ENCODE data around the gene IRX5. TPM values are rescaled to one million over a fixed set of nuclear protein-coding genes. Genes with fewer than 3 reads are reported as not detected.

Gene IRX5
- total RNA-seq: under 1 TPM in 2 of 4 donors, not detected in 2; 0.40 to 0.47 TPM

- Histone ChIP-seq H3K27me3 (peaks cover 100% of the 10 kb centered on the region), H3K27ac (peak within 1 kb of the TSS in 3 of 4 donors; percentile 55 to 67 (median 56)), H3K36me3 (no peaks in the 10 kb centered on the region), H3K9me3 (peaks cover 0 to 5% (median 0%) of the 10 kb centered on the region in 3 donors), H3K4me3 (peak within 1 kb of the TSS; percentile 42 to 60), H3K4me1 (peaks cover 0 to 61% (median 19%) of the 10 kb centered on the region in 3 donors)
- TF ChIP-seq POLR2AphosphoS5 (IDR thresholded peaks at IDR 0.05): no peak
- no peak for TF ChIP-seq EP300 (IDR thresholded peaks at IDR 0.05)
- TF ChIP-seq, protein P1, sequence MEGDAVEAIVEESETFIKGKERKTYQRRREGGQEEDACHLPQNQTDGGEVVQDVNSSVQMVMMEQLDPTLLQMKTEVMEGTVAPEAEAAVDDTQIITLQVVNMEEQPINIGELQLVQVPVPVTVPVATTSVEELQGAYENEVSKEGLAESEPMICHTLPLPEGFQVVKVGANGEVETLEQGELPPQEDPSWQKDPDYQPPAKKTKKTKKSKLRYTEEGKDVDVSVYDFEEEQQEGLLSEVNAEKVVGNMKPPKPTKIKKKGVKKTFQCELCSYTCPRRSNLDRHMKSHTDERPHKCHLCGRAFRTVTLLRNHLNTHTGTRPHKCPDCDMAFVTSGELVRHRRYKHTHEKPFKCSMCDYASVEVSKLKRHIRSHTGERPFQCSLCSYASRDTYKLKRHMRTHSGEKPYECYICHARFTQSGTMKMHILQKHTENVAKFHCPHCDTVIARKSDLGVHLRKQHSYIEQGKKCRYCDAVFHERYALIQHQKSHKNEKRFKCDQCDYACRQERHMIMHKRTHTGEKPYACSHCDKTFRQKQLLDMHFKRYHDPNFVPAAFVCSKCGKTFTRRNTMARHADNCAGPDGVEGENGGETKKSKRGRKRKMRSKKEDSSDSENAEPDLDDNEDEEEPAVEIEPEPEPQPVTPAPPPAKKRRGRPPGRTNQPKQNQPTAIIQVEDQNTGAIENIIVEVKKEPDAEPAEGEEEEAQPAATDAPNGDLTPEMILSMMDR (IDR thresholded peaks at IDR 0.05): peak in 1 of 4 experiments; percentile 31
- no peak for TF ChIP-seq POLR2A (IDR thresholded peaks at IDR 0.05)
- 0 to 1% methylated on average over 20 to 30 of the region's 71 CpGs for WGBS, 2 donors (ENCODE audit: low coverage in 1 of 2)
- ATAC-seq: peak; percentile 51
Observed at GRCh38 chr16:54930005-54930868, at the start of gene IRX5. TSS of gene IRX5 (plus strand) at chr16:54930865. CDS start at chr16:54931199, 334 bp downstream.

DNA sequence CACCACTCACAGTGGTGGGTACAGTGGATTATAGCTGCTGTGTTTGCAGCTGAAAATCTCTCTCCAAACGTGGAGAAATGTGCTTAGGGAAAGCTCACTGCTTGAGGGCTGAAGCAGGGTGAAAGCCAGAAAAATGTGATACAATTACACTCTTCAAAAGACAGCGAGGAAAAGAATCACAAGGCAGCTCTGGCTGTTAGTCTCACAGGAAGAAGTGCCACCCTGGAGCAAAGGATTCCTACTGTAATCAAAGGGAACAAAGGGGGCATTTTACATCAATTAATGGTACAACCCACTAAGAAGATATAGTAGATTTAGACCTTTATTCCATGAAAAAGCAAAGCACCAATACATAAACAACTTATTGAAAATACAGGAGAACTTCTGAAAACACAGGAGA lies 48.1 kb upstream of the IRX5 start:
- H3K36me3 ChIP-seq: no peaks in the 10 kb centered on the region
- no peak overlapping the region for H3K4me3 ChIP-seq
- TF ChIP-seq POLR2A (IDR thresholded peaks at IDR 0.05) (no peak), POLR2AphosphoS5 (IDR thresholded peaks at IDR 0.05) (no peak), EP300 (IDR thresholded peaks at IDR 0.05) (no peak)
- TF ChIP-seq, protein P1 (IDR thresholded peaks at IDR 0.05): no peak
- H3K4me1 ChIP-seq: no peaks in the 10 kb centered on the region
- H3K27me3 ChIP-seq: peaks cover 6% of the 10 kb centered on the region
- ATAC-seq: no peak
- peaks cover 0 to 45% (median 0%) of the 10 kb centered on the region in 3 donors for H3K9me3 ChIP-seq
- H3K27ac ChIP-seq: no peak overlapping the region
- 33 to 100% methylated on average over 1 to 2 of the region's 2 CpGs for WGBS, 2 donors (ENCODE audit: low coverage in 1 of 2)

- no peak for ATAC-seq
- Histone ChIP-seq H3K4me3 (no peak overlapping the region), H3K9me3 (peaks cover 0 to 45% (median 0%) of the 10 kb centered on the region in 3 donors), H3K27ac (no peak overlapping the region), H3K36me3 (no peaks in the 10 kb centered on the region), H3K4me1 (no peaks in the 10 kb centered on the region), H3K27me3 (no peaks in the 10 kb centered on the region)
- TF ChIP-seq, protein P1 (IDR thresholded peaks at IDR 0.05): no peak
- TF ChIP-seq EP300 (IDR thresholded peaks at IDR 0.05): no peak
- no peak for TF ChIP-seq POLR2A (IDR thresholded peaks at IDR 0.05)
- no peak for TF ChIP-seq POLR2AphosphoS5 (IDR thresholded peaks at IDR 0.05)
- WGBS, 2 donors (ENCODE audit: low coverage in 1 of 2): 86 to 100% methylated on average over 1 of the region's 1 CpG
Observed at GRCh38 chr16:54883358-54883757, 47.3 kb upstream of the IRX5 start.

DNA sequence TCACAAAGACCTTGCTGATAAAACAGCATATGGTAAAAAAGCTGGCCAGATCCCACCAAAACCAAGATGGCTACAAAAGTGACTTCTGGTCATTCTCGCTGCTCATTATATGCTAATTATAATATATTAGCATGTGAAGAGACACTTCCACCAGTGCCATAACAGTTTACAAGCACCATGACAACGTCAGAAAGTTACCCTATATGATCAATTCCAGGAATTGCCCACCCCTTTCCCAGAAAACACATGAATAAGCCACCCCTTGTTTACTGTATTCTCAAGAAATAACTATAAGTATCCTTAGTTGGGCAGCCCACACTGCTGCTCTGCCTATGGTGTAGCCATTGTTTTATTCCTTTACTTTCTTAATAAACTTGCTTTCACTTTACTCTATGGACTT lies 44.6 kb upstream of the IRX5 start:
- H3K27me3 ChIP-seq: no peaks in the 10 kb centered on the region
- WGBS, 2 donors (ENCODE audit: low coverage in 1 of 2): 72 to 77% methylated on average over 2 of the region's 2 CpGs
- TF ChIP-seq POLR2AphosphoS5 (IDR thresholded peaks at IDR 0.05): no peak
- TF ChIP-seq EP300 (IDR thresholded peaks at IDR 0.05): no peak
- no peak for TF ChIP-seq POLR2A (IDR thresholded peaks at IDR 0.05)
- TF ChIP-seq, protein P1 (IDR thresholded peaks at IDR 0.05): no peak
- no peak overlapping the region for H3K27ac ChIP-seq
- ATAC-seq: no peak
- H3K4me3 ChIP-seq: no peak overlapping the region
- no peaks in the 10 kb centered on the region for H3K36me3 ChIP-seq
- H3K9me3 ChIP-seq: peaks cover 0 to 33% (median 0%) of the 10 kb centered on the region in 3 donors
- no peaks in the 10 kb centered on the region for H3K4me1 ChIP-seq

Measured in gastroesophageal sphincter (tissue), 4 donors.